IPS DF 6.9 (cell line): Measurements from ENCODE around the gene SLC22A31.
"Not testable (repeated sequence)": the region's sequence is repeated elsewhere in the genome, so short reads cannot be mapped to it uniquely, and the experiment has no call there.

ENCODE experiments used
- DNase-seq: peaks from one replicate; pipeline ENCODE4 v3.0.0-alpha.2; 2013; ENCODE audit warnings: low read depth, low spot score
- H3K27ac ChIP-seq: one replicate; pipeline ENCODE4 v1.5.1; 2013; ENCODE audit warnings: low read length, control low read depth
- H3K27me3 ChIP-seq: 2 replicates; pipeline ENCODE4 v1.6.1; 2013; ENCODE audit warnings: mild to moderate bottlenecking, low read length; ENCODE audit not compliant: control insufficient read depth, insufficient read depth
- H3K36me3 ChIP-seq: 2 replicates; pipeline ENCODE4 v1.6.1; 2013; ENCODE audit warnings: low read length; ENCODE audit not compliant: control insufficient read depth, insufficient read depth
- H3K4me1 ChIP-seq: 2 replicates; pipeline ENCODE4 v1.6.1; 2013; ENCODE audit warnings: low read length; ENCODE audit not compliant: control insufficient read depth, insufficient read depth
- H3K4me3 ChIP-seq: 2 replicates; pipeline ENCODE4 v1.5.1; 2013; ENCODE audit warnings: mild to moderate bottlenecking, low read length
- H3K9me3 ChIP-seq: 2 replicates; pipeline ENCODE4 v1.6.1; 2013; ENCODE audit warnings: low read length, inconsistent platforms; ENCODE audit not compliant: control insufficient read depth, insufficient read depth
- WGBS: extraction: QIAGEN DNeasy Blood & Tissue Kit; methylation state at CpG from one replicate; pipeline ENCODE4 v1.1.7; 2013; ENCODE audit warnings: mixed read lengths, missing lambda C conversion rate; ENCODE audit not compliant: insufficient read length, insufficient coverage; 5-methylcytosine and 5-hydroxymethylcytosine counted together

The SLC22A31 gene

DNA sequence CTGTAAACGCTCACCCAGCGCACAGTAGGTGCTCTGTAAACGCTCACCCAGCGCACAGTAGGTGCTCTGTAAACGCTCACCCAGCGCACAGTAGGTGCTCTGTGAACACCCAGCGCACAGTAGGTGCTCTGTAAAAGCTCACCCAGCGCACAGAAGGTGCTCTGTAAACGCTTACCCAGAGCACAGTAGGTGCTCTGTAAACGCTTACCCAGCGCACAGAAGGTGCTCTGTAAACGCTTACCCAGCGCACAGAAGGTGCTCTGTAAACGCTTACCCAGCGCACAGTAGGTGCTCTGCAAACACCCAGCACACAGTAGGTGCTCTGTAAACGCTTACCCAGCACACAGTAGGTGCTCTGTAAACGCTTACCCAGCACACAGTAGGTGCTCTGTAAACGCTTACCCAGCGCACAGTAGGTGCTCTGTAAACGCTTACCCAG lies 13.7 kb downstream of the SLC22A31 start:
- no CpG with 5 or more reads among the region's 20 CpGs for WGBS
- not testable (repeated sequence) for H3K4me3 ChIP-seq, H3K9me3 ChIP-seq, H3K27me3 ChIP-seq, DNase-seq, H3K27ac ChIP-seq, H3K36me3 ChIP-seq, H3K4me1 ChIP-seq

DNA sequence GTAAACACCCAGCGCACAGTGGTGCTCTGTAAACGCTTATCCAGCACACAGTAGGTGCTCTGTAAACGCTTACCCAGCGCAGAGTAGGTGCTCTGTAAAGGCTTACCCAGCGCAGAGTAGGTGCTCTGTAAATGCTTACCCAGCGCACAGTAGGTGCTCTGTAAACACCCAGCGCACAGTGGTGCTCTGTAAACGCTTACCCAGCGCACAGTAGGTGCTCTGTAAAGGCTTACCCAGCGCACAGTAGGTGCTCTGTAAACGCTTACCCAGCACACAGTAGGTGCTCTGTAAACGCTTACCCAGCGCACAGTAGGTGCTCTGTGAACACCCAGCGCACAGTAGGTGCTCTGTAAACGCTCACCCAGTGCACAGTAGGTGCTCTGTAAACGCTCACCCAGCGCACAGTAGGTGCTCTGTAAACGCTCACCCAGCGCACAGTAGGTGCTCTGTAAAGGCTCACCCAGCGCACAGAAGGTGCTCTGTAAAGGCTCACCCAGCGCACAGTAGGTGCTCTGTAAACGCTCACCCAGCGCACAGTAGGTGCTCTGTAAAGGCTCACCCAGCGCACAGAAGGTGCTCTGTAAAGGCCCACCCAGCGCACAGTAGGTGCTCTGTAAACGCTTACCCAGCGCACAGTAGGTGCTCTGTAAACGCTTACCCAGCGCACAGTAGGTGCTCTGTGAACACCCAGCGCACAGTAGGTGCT lies 14.3 kb downstream of the SLC22A31 start:
- not testable (repeated sequence) for H3K27ac ChIP-seq, H3K36me3 ChIP-seq, H3K4me1 ChIP-seq, H3K4me3 ChIP-seq, DNase-seq, H3K27me3 ChIP-seq, H3K9me3 ChIP-seq
- WGBS: no CpG with 5 or more reads among the region's 30 CpGs

DNA sequence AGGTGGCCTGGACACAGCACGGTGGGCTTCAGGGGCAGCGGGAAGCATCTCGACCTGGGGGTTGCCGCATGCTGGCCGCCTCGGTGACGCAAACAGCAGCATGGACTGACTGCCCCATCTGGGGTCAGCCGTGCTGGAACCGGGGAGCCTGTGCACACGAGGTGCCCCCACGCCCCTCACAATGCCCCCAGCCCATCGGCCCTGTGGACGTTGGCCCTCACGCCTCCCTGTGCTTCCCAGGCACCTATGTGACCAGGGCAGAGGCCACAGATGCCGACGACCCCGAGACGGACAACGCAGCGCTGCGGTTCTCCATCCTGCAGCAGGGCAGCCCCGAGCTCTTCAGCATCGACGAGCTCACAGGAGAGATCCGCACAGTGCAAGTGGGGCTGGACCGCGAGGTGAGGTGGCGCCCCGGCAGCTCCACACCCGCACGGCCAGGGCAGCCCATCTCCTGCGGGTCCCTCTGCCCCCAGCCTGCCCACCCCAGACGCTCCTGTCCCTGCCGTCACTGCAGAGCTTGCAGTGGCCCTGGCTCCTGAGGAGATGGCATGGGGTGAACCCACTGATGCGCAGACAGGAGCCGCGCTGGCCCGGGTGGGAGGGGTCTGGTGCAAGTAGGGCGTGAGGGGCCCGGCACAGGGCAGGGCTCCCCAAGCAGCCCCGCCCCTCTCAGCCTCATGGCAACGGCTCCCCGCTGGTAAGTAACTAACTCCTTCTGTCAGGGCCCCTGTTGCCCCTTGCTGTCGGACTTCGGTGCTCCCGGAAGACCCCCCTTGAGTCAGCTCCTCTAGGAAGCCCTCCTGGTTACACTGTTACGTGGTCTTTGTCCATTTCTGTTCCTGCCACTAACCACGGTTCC lies 15.2 kb downstream of the SLC22A31 start:
- Histone ChIP-seq H3K4me3 (no peak overlapping the region), H3K27ac (no peak overlapping the region), H3K36me3 (no peaks in the 10 kb centered on the region), H3K4me1 (no peaks in the 10 kb centered on the region), H3K27me3 (no peaks in the 10 kb centered on the region), H3K9me3 (no peaks in the 10 kb centered on the region)
- whole genome bisulfite sequencing: no CpG with 5 or more reads among the region's 48 CpGs
- no peak for DNase-seq

DNA sequence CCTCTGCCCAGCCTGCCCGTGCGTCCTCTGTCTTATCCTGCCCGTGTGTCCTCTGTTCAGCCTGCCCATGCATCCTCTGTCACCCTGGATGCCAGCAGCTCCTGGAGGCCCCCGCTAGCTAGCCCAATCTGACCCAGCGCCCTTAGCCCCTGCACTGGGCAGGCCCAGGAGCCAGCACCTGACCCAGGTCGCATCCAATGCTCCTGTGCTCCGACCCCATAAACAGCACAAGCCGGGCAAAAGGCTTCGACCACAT lies 15.7 kb downstream of the SLC22A31 start:
- H3K4me3 ChIP-seq: no peak overlapping the region
- no peak for DNase-seq
- no peaks in the 10 kb centered on the region for H3K36me3 ChIP-seq
- no peaks in the 10 kb centered on the region for H3K9me3 ChIP-seq
- H3K4me1 ChIP-seq: no peaks in the 10 kb centered on the region
- no peaks in the 10 kb centered on the region for H3K27me3 ChIP-seq
- H3K27ac ChIP-seq: no peak overlapping the region
- no CpG with 5 or more reads among the region's 9 CpGs for WGBS

DNA sequence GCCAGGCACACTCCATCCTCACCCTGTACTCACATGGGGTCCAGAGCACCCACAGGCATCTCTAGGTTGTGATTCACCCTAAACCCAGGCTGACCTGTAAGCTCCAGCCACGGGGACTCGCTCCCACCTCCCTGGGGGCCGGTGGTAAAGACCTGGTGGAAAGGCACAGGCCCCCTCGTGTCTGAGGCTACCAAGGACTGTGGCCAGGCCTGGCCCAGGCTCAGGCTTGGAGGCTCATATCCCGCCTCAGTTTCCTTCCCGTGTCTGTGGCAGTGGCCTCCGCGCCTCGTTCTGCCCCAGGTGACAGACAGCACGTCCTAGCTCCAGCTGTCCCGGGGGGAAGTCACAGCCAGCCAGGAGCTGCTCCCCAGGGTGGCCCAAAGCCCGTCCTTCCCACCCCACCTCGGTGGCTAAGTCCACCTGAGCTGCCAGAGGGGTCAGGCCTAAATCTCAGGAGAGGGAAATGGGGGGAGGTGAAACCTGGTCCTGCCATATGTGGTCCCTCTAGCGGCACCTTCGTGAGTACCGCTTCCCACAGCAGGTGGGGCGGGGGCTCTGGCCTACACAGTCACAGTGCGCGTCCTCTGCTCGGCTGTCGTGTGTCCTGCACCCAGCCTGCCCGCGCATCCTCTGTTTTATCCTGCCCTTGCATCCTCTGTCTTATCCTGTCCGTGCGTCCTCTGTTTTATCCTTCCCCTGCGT lies 16.2 kb downstream of the SLC22A31 start:
- no peaks in the 10 kb centered on the region for H3K27me3 ChIP-seq
- no peak overlapping the region for H3K4me3 ChIP-seq
- no peaks in the 10 kb centered on the region for H3K9me3 ChIP-seq
- no CpG with 5 or more reads among the region's 26 CpGs for WGBS
- H3K27ac ChIP-seq: no peak overlapping the region
- H3K36me3 ChIP-seq: no peaks in the 10 kb centered on the region
- H3K4me1 ChIP-seq: no peaks in the 10 kb centered on the region
- DNase-seq: no peak

DNA sequence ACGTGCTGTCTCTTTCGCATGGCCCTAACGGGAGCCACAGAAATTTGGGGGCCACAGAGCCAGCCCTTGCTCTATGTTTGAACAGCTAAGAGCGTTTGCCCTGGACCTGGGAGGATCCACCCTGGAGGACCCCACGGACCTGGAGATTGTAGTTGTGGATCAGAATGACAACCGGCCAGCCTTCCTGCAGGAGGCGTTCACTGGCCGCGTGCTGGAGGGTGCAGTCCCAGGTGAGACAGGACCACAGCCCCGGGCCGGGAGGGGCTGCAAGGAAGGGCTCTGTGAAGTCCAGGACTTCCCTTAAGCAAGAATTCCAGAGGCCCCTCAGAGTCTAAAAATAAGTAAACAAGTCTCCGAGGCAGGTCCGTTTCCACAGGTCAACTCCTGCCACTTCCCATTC lies 16.9 kb downstream of the SLC22A31 start:
- no peaks in the 10 kb centered on the region for H3K9me3 ChIP-seq
- no peak overlapping the region for H3K27ac ChIP-seq
- no peak for DNase-seq
- no peaks in the 10 kb centered on the region for H3K27me3 ChIP-seq
- WGBS: no CpG with 5 or more reads among the region's 13 CpGs
- no peaks in the 10 kb centered on the region for H3K36me3 ChIP-seq
- H3K4me1 ChIP-seq: no peaks in the 10 kb centered on the region
- H3K4me3 ChIP-seq: no peak overlapping the region

DNA sequence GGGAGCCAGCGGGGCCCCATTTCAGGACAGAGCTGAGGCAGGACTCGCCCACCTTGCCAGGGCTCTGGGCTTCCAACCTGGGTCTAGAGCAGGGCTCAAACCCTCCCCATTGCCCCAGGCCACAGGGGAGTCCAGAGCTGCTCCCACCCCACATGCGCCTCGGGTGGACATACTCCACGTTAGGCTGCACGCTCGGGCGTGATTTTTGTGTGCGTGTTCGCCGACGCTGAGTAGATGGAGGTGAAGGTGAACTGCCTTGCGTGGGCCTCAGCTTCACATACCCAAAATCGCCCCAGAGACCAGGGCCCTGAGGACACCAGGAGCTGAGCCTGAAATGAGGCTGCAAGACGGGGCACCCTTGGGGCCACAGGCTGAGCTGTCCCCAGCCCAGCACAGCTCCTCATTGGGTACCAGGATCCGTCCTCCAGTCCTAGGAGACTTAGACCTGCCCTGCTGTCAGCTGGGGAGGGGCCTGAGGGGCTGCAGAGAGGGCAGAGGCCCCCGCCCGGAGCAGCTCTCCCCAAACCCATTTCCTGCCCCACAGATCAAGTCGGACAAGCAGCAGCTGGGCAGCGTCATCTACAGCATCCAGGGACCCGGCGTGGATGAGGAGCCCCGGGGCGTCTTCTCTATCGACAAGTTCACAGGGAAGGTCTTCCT lies 20.6 kb downstream of the SLC22A31 start:
- Histone ChIP-seq H3K9me3 (no peaks in the 10 kb centered on the region), H3K4me1 (no peaks in the 10 kb centered on the region), H3K27ac (no peak overlapping the region), H3K27me3 (no peaks in the 10 kb centered on the region), H3K4me3 (no peak overlapping the region), H3K36me3 (no peaks in the 10 kb centered on the region)
- no CpG with 5 or more reads among the region's 25 CpGs for WGBS
- no peak for DNase-seq

DNA sequence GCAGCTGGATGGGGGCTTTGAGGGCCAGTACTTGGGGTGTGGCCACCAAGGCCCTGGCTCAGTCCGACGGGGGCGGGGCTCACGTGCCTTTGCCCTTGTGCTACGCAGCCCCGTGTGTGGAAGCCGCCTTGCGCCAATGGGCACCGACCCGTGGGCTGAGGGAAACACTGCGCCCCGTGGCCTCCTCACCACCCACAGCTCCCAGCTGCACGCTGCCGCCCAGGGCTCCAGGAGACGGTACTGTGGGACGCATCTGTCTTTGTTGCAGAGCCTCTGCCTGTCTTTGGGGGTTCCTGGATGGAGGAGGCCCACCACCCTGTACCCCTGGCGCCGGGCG lies 21.2 kb downstream of the SLC22A31 start:
- Histone ChIP-seq H3K36me3 (no peaks in the 10 kb centered on the region), H3K27me3 (no peaks in the 10 kb centered on the region), H3K4me3 (no peak overlapping the region), H3K9me3 (no peaks in the 10 kb centered on the region), H3K27ac (no peak overlapping the region), H3K4me1 (no peaks in the 10 kb centered on the region)
- no CpG with 5 or more reads among the region's 19 CpGs for WGBS
- no peak for DNase-seq

DNA sequence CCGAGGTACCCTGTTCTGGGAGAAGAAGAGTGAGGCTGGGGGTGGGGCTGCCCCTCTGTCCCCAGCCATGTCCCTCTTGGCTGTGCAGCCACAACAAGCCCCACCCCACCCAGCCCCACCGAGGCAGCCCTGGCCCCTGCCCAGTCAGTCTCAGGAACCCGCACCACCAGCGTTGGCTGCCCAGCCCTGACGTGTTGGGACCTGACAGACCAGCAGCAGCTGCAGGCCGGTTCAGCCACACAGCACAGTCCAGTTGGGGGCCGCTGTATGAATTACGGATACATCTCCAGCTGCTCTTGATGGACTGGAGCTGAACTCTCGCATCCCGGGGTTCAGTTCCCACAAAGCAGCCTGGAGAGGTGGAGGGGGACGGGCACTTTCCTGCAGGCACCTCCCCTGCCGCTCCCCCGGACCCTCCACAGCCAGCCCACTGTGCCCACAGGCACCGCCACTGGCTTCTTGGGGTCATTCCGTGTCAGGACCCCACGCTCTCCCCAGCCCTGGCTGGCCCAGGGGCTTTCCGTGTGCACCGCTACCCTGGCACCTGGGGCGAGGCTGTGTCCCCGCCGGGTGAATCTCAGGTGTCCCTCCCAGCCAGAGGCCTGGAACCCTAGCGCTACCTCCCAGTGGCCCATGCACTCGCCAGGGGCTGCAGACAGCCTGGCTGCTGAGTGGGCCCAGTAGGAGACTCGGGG lies 21.7 kb downstream of the SLC22A31 start:
- Histone ChIP-seq H3K36me3 (no peaks in the 10 kb centered on the region), H3K4me3 (no peak overlapping the region), H3K27ac (no peak overlapping the region), H3K9me3 (no peaks in the 10 kb centered on the region), H3K27me3 (no peaks in the 10 kb centered on the region), H3K4me1 (no peaks in the 10 kb centered on the region)
- no peak for DNase-seq
- no CpG with 5 or more reads among the region's 24 CpGs for WGBS

DNA sequence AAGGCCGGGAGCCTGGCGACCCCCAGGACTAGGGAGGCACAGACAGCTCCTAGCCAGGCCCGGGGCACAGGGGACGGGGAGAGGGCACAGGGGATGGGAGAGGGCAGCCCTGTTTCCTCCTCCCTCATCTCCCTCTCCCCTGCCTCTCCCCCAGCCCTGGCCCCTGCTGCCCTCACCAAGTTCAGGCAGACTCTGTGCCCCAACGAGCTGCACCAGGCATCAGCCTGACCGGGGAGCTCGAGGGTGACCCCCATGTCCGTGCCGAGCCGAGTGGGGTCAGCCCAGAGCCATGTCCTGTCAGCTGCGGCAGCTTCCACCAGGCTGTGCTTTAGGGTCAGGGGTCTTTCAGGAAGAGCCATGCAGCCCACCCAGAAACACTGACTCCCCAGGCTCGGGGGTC lies 22.8 kb downstream of the SLC22A31 start:
- Histone ChIP-seq H3K27me3 (no peaks in the 10 kb centered on the region), H3K4me1 (0 out of 2 replicates have a peak, but pooled peaks cover 1% of the 10 kb centered on the region), H3K36me3 (no peaks in the 10 kb centered on the region), H3K4me3 (no peak overlapping the region; the same call in 1 of the 2 replicates), H3K27ac (no peak overlapping the region), H3K9me3 (no peaks in the 10 kb centered on the region)
- DNase-seq: no peak
- WGBS: no CpG with 5 or more reads among the region's 12 CpGs
